NCI-H446 (cell line): Measurements from ENCODE around the gene C12orf42.
"Not testable (repeated sequence)": the region's sequence is repeated elsewhere in the genome, so short reads cannot be mapped to it uniquely, and the experiment has no call there.

ENCODE experiments used
- DNase-seq, 2 experiments: peaks; one replicate each; lab custom pipeline; 2025; lab: John Stamatoyannopoulos, UW

C12orf42 gene

DNA sequence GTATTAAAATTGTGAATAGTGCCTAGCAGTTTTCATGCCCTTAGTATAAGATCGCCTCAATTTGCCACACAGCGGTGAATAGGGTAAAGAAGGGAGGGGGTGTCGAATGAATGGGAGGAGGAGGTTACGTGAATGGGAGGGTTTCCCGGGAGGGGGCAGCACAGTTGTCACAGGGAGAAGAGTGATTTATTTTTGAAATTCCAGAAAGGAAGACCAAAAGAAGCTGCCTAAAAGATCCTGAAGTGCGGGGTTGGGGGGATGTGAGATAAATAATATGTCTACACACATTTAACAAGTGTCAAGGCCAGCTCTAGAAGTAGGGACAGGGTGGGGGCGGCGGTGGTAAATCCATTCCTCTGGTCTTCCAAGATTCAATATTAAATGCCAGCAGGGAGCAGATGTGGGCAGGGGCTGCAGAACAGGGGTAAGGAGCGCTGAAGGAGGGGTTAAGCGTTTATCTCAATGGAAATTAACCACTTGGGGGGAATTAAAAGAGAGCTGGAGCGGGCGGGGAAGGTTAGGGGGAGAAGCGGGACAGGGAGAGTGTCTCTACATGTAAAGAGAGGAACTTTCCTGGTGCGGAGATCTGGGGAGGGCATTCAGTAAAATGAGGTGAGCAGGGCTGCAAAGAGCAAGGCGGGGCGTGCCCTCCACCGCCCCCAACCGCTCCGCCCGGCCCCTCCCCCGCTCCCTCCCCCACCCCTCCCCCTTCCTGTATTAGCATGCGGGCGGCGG lies 867 bp downstream of the C12orf42 start:
- DNase-seq, result no peak

DNA sequence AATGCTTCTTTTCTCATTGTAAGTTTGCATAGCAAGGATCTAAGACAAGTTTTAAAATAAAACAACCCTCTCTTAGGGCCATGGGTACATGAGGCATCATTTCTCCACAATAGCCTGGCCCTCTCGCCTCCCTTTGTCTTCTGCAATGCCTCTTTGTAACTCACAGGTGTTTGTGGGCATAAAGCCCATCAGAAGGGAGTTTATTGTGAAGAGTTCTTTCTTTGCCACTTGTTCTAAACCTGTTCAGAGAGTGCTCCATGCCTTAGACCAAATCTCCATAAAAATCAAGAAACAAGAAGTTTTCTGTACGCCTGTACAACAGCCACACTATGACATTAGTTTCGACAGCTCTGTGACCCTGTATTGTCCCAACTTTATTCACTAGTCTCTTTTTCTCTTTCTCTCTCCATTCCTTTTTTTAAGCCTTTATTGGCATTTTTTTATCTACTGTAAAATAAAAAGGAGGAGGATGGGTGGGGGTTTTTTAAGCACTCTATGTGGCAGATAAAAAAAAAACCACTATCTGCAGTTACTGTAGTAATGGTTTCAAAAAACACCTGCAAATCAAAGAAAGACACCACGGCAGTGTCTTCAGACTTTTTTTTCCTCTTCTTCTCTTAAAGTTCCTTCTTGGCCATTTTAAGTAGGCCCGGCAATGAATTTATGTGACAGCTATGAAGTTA lies 1.6 kb downstream of the C12orf42 start:
- no peak for DNase-seq

DNA sequence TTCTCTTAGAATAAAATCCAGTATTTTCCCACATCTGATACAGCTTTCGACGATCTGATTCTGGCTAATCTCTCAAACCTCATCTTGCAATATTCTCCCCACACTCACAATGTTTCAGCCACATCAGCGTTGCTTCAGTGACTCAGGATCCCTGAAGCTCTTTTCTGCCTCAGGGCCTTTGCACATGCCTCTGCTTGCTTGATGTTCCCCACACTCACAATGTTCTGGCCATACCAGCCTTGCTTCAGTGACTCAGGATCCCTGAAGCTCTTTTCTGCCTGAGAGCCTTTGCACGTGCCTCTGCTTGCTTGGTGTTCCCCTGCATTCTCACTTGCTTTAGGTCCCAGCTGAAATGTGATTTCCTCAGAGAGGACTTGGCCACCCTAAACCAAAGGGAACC lies 2.6 kb downstream of the C12orf42 start:
- DNase-seq, result no peak

DNA sequence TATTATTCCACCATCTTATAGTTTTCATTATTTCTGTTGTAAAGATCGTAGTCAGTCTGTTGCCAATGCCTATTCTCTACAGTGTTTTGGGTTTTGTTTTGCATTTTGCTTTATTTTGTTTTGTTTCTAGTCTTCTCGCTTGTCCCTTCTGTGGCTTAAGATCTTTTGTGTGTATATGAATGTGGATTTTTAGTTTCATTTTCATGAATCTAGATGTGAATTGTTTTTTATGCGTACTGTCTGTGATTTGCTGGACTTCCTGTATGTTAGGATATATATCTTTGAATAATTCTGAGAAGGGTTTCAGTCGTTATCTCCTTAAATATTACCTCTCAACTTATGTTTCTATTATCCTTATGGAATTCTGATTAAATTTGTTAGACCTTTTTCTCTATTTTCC lies 13.4 kb downstream of the C12orf42 start:
- no peak for DNase-seq

DNA sequence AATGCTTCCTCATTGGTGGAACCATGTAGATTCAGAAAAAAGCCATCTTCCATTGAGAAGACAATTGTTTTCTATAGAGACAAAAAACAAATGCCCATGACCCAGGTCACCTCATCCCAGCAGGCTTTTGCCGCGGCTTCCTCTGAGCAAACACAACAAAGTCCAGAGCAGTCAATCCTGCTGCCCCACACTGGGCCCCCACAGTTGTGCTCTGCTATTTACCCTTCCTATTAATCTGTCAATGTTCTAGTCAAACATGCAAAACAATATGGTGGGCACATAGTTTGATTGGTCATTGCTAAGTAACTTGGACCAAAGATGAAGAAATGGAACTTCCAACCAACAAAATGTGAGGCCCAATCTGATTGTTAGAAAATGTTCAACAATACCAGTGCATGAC lies 20.7 kb downstream of the C12orf42 start:
- DNase-seq, result no peak

DNA sequence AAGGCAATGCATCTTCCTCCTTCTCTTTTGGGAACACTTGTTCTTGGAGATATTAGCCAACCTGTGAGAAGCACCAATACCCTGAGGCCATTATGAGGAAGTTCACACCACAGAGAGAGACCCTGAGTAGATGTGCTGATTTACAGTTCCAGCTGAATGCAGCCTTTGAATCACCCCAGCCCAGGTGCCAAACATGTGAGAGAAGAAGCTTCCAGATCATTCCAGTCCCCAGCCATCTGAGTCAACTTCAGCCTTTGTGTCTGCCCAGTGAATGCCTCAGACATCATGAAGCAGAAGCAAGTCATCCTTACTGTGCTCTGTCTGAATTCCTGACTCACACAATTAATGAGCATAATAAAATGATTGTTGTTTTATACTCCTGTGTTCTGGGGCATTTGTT lies 25.1 kb downstream of the C12orf42 start:
- no peak for DNase-seq

DNA sequence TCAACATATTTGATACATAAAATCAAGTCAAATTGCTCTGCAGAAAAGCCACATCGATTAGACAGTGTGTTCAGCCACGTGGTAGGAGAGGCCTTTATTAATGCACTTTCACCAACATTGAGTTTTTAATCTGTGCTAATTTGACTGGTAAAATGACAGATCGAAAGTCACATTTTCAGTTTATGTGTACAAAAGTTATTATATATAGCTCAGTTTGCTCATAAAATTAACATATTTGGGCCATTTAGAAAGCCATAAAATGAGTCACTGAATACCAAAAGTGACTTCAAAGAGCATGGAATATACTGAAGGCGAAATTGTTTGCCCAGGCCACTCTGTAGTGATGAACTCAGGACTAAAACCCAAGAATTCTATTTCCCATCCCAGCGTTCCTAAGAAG lies 26.0 kb downstream of the C12orf42 start:
- no peak for DNase-seq

DNA sequence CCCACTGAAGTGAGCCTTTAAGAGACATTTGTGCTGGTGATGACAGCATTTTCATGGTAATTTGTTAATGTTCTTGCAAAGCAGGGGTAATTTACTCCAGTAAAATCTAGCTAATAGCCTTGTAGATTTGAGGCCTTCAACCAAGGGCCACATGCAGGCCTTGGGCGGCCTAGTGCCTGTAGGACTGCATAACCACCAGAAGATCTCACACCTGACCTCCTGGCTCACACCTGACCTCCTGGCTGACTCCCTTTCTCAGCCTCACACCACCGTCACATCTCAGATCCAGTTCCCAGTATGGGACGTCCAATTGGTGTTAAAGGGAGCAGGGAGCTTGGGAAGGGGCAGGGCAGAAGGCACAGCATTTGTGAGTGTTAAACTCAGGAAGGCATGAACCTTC lies 26.9 kb downstream of the C12orf42 start:
- DNase-seq, result no peak

DNA sequence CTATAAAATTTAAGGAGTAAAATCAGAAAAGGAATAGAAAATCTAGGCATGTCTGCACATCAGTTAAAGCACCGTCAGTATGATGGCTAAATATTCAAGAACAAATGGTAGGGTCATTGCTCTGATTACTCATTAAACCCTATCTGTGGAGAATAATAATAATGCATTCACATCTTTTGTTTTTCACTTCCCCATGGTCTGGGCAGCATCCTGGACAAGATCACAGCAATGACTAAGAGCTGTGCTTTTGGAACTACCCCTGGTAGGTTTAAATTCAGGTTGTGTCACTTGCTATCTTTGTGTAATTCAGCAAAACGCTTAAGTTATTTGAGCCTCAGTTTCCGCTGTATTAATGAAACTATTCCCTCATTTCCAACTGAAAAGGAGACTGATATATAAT lies 33.1 kb downstream of the C12orf42 start:
- DNase-seq, result no peak

DNA sequence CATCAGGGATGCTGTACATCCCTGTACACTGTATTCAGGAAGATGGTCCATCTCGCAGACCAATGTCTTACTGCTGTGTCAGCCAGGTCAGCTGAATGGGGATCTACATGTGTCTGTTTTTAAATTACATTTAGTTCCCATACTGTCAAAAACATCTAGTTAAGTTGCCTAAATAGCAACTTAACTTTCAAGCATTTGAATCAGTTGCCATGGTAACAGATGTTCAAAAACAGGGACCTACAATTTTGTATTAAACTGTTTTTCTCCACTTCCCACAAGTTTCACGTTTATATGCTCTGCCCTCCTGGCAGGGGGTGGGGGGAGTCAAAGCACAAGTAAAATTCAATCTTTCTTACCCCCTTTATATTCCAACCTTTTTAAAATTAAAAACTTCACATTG lies 38.3 kb downstream of the C12orf42 start:
- no peak for DNase-seq

DNA sequence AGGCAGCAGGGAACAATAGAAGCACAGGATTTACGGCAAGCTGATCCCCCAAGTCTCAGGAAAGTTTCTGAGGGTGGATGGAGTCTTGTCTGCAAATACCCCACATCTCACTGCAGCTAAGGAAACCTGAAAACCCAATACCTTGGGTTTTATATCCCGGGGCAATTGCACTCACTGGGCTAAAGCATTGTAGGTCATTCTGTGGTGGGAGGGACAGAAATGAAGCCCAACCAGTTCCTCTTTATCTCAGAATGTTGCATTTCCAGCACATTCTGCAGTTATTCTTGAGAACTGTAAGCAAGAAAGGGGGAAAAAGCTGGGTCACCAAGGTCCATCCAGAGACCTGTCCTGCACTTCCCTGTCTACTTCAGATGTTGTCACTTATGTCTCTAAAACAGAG lies 39.8 kb downstream of the C12orf42 start:
- DNase-seq, result no peak

DNA sequence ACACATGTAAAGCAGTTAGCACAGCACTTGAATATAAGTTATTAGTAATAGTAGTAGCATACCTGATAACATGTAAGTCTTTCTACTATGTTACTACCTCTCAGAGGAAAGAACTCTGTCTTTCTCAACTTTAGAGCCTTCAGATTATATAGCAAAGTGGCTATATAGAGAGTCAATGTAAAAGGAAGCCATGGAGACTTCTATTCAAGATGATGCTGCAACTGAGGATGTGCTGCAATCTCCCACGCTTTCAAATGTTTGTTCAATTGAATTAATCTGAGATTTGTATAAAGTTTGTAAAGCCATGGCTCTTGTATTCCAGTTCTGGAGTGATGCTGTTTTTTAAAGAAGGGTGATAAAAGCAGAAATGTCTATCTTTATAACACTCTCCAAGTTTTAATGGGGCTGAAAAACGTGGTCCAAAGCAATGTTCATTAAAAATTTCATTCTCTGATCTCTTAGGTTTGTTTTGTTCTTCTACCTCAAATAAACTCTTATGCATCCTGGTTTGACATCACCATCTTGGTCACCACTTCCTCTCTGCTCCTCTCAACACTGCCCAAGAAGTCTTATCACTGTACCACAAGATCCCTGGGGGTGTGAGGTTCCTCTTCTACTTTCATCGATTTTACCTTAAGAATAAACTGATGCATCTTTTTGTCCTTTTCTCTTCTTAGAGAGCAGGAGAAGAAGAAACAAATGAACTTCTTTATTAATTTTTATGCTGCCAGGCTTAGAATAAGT lies 40.6 kb downstream of the C12orf42 start:
- no peak for DNase-seq

DNA sequence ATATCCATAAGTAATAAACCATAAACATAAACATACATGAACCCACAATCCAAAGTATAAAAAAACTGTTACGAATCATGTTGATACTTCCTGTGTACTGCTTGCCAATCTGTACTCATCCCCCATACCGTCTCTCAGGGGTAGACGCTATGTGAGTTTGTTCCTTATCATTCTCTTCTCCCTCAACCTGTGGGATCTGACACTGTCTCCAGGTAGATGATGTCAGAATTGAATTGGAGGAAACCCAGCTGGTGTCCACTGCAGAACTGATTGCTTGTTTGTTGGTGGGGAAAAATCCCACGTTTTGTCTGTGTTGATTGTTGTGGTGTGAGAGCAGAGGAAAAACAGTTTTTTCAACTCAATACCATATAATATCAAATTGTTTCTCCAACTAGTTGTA lies 50.8 kb downstream of the C12orf42 start:
- DNase-seq, result no peak

DNA sequence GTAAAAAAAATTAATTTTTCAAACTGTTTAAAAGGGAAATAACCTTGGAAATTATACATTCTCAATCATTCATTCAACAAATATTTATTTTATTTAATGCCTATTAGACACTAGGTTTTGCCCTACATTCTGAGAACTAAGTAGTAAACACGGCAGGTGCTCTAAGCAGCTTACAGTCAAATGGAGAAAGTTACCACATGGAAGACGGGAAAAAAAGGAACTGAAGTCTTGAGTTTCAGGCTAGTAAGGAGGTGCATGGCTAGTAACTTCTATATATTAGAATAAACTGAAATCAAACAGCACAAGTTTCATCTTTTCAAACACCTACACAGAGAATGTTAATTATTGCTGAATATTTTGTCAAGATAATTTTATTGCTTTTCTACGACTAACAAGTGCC lies 52.9 kb downstream of the C12orf42 start:
- no peak for DNase-seq

DNA sequence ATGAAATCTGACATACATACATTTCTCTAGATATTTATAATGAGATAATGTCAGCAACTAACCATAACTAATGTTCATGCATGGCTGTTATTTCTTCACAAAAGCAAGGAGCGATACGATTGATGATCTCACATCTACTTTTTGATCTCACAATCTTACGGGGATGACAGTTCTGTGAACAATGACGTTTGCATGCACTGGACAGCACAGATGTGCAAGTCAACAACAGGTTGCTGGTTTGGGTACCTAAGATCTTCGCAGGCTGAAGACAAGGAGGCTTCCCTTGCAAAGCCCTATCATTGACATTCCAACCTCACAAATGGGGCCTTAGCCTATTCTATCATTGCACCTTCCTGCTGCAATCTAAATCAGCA lies 53.6 kb downstream of the C12orf42 start:
- DNase-seq, result no peak

DNA sequence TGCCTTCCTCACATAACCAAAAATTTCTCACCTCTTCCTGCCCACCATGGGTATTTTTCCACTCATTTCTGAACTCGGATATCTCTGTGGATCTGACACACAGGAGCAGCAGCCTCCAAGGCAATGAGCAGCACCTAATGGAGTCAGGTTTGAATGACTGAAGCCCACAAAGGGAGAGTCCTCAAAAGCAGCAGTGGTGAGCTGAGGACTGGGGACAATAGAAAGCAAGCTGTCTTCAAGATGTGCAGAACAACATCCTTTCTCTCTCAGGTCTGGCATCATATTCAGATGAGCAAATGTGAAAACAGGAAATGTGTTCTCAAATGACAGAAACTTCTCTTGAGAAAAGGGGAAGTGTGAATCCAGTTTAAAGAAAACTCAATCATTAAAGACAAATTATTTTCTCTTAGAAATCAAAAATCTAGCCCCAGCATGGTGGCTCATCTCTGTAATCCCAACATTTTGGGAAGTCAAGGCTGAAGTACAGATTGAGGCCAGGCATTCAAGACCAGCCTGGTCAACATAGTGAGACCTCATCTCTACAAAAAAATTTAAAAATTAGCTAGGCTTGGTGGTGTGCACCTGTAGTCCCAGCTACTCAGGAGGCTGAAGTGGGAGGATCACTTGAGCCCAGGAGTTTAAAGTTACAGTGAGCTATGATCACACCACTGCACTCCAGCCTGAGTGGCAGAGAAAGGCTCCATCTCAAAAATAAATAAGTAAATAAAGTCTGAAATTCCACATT lies 54.2 kb downstream of the C12orf42 start:
- no peak for DNase-seq

DNA sequence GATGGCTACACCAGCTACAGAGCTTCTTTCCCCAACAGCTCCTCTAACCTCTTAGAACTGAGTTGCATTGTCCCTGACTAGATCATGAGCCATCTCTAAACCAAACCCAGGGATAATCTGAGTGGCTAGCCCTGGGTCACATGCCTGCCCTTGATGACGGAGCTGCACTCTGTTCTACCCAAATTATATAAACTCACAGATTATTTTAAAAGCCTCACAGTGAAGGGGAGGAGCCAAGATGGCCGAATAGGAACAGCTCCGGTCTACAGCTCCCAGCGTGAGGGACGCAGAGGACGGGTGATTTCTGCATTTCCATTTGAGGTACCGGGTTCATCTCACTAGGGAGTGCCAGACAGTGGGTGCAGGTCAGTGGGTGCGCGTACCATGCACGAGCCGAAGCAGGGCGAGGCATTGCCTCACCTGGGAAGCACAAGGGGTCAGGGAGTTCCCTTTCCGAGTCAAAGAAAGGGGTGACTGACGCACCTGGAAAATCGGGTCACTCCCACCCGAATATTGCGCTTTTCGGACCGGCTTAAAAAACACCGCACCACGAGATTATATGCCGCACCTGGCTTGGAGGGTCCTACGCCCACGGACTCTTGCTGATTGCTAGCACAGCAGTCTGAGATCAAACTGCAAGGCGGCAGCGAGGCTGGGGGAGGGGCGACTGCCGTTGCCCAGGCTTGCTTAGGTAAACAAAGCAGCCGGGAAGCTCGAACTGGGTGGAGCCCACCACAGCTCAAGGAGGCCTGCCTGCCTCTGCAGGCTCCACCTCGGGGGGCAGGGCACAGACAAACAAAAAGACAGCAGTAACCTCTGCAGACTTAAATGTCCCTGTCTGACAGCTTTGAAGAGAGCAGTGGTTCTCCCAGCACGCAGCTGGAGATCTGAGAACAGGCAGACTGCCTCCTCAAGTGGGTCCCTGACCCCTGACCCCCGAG lies 61.3 kb downstream of the C12orf42 start:
- DNase-seq, result not testable (repeated sequence)

DNA sequence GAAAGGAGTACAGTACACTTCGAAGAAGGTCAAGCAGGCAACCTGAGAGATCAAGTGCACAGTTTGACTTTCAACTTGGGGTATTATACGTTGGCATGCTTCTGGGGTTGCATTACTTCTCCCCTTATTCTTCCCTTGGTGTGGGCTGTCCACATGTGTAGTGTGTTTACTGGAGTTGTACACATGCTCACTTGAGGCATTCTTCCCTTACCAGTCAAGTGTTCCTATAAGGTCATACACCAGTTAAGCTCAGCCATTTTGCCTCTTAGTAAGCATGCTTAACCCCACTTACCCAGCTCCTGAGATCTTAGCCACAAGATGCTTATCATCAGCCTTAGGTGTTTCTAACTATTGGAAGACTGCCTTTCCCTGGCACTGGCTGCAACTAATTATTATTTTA lies 63.8 kb downstream of the C12orf42 start:
- DNase-seq, result no peak

DNA sequence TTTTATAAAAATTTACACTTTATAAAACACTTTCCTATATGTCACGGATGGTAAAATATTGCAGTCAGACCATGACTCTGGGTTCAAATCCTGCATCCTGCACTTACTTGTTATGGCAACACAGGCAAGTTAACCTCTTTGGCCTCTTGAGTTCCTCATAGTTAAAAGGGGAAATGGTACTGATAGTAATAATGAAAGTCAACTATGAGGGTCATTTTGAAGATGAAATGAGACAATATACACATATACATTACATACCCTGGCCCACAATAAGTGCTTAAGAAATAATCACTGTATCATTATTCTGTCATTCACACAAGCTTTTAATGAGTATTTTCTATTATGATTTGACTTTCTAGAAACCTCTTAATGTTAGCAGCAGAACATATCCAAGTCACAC lies 64.4 kb downstream of the C12orf42 start:
- DNase-seq, result no peak

DNA sequence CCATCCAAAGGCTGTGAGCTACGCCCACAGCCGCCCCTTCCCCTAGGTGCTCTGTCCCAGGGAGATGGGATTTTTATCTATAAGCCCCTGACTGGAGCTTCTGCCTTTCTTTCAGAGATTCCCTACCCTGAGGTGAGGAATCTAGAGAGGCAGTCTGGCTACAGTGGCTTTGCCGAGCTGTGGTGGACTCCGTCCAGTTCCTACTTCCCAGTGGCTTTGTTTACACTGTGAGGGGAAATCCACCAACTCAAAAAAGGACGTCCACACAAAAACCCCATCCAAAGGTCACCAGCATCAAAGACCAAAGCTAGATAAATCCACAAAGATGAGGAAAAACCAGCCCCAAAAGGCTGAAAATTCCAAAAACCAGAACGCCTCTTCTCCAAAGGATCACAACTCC lies 70.1 kb downstream of the C12orf42 start:
- DNase-seq, result not testable (repeated sequence)

DNA sequence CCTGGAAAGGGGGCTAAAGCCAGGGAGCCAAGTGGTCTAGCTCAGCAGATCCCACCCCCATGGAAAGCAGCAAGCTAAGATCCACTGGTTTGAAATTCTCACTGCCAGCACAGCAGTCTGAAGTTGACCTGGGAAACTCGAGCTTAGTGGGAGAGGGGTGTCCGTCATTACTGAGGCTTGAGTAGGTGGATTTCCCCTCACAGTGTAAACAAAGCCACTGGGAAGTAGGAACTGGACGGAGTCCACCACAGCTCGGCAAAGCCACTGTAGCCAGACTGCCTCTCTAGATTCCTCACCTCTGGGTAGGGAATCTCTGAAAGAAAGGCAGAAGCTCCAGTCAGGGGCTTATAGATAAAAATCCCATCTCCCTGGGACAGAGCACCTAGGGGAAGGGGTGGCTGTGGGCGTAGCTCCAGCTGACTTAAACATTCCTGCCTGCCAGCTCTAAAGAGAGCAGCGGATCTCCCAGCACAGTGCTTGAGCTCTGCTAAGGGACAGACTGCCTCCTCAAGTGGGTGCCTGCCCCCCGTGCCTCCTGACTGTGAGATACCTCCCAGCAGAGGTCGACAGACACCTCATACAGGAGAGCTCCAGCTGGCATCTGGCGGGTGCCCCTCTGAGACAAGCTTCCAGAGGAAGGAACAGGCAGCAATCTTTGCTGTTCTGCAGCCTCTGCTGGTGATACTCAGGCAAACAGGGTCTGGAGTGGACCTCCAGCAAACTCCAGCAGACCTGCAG lies 70.8 kb downstream of the C12orf42 start:
- DNase-seq, result not testable (repeated sequence)
